C4-2B (cell line): ENCODE measurements around the gene NOS1.

Experiments used
- ZFX ChIP-seq: fragments of 450-650 bp; IDR thresholded peaks from 2 replicates; pipeline ENCODE4 v1.6.1; 2017
- TF ChIP-seq, protein P1 (sequence below): fragments of 450-650 bp; conservative IDR thresholded peaks from 2 replicates; pipeline ENCODE4 v1.5.1; 2017; ENCODE audit warnings: mild to moderate bottlenecking

DNA sequence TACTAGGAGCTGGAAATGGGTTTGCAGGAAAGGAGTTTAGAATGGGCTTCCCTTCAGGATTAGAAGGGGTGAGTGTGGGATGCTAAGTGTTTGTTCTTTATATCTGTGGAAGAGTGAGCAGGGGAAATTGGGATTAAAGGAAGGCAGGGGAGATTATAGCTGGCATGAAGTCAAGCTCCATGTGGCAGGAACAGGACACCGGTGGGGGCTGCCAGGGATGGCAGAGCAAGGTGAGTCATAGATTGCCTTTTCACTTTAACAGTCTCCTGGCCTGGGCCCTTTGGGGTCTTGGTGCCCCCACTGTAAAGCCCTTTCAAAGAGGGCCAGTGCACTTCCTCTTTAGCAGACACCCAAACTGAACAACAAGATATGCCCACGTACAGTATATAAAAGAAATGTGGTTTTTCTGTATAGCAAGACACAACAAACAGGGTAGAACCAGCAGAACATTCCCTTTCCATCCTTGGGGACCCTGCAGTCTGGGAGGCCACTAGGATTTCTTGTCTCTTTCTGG, 148.1 kb downstream of the NOS1 start:
- TF ChIP-seq, protein P1, sequence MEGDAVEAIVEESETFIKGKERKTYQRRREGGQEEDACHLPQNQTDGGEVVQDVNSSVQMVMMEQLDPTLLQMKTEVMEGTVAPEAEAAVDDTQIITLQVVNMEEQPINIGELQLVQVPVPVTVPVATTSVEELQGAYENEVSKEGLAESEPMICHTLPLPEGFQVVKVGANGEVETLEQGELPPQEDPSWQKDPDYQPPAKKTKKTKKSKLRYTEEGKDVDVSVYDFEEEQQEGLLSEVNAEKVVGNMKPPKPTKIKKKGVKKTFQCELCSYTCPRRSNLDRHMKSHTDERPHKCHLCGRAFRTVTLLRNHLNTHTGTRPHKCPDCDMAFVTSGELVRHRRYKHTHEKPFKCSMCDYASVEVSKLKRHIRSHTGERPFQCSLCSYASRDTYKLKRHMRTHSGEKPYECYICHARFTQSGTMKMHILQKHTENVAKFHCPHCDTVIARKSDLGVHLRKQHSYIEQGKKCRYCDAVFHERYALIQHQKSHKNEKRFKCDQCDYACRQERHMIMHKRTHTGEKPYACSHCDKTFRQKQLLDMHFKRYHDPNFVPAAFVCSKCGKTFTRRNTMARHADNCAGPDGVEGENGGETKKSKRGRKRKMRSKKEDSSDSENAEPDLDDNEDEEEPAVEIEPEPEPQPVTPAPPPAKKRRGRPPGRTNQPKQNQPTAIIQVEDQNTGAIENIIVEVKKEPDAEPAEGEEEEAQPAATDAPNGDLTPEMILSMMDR = no peak
- no peak for TF ChIP-seq ZFX
